Sigmoid colon (tissue), 4 donors: ENCODE measurements around the gene CABLES2.

Experiments used
- EP300 ChIP-seq, 4 donors: sonication (generic); formaldehyde crosslinking; IDR thresholded peaks; one replicate each; pipeline ENCODE4 v1.6.1; 2017; ENCODE audit warnings: antibody characterized with exemption in 4 of 4
- POLR2A ChIP-seq, 2 donors: fragments of 450-650 bp; IDR thresholded peaks; one replicate each; pipeline ENCODE4 v1.6.1; 2016; ENCODE audit warnings: antibody characterized with exemption in 2 of 2, mild to moderate bottlenecking in 2 of 2, moderate library complexity in 2 of 2
- TF ChIP-seq, protein P1 (sequence below), 4 experiments: fragments of 450-650 bp in 3 of 4; fragments of 200-600 bp in 1 of 4; IDR thresholded peaks; one replicate each; pipeline ENCODE4 v1.5.1; 2016 to 2019; ENCODE audit warnings: antibody characterized with exemption in 4 of 4, mild to moderate bottlenecking in 3 of 4, moderate library complexity in 2 of 4

DNA sequence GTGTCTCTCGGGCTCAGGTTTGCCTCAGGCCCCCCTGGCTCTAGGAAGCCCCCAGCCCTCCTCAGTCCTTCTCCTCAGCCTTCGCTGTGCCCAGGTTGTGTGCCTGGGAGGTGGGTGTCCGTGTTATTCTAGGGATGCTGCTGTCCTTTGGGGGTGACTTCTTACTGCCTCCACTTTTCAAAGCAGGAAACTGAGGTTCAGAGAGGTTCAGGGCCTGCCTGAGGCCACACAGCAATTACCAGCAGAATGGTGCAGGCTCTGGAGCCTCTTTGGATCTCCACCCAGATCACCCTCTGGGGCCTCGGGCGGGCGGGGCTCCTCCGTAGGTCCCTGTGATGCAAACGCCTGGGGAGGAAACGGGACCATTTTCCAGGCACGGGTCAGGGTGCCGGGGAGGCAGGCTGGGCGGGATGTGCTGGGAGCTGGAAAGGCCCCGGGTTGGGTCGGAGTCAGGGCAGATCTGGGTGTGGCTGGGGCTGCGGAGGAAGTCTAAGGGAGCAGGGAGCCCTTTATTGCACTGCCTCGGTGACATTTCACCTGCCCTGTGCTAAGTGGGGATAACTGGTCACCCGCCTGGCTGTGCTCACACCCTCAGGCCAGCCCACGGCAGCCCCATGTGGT, 45.5 kb upstream of the CABLES2 start:
- TF ChIP-seq, protein P1, sequence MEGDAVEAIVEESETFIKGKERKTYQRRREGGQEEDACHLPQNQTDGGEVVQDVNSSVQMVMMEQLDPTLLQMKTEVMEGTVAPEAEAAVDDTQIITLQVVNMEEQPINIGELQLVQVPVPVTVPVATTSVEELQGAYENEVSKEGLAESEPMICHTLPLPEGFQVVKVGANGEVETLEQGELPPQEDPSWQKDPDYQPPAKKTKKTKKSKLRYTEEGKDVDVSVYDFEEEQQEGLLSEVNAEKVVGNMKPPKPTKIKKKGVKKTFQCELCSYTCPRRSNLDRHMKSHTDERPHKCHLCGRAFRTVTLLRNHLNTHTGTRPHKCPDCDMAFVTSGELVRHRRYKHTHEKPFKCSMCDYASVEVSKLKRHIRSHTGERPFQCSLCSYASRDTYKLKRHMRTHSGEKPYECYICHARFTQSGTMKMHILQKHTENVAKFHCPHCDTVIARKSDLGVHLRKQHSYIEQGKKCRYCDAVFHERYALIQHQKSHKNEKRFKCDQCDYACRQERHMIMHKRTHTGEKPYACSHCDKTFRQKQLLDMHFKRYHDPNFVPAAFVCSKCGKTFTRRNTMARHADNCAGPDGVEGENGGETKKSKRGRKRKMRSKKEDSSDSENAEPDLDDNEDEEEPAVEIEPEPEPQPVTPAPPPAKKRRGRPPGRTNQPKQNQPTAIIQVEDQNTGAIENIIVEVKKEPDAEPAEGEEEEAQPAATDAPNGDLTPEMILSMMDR (IDR thresholded peaks at IDR 0.05) = no peak
- TF ChIP-seq EP300 (IDR thresholded peaks at IDR 0.05) (no peak), POLR2A (IDR thresholded peaks at IDR 0.05) (no peak)
